Ramos (cell line): ENCODE results near the gene SUN5.
"Not testable (repeated sequence)": the region's sequence is repeated elsewhere in the genome, so short reads cannot be mapped to it uniquely, and the experiment has no call there.

Experiments
- in situ Hi-C: fragments of 300-500 bp; cut with MboI; formaldehyde crosslinking; loops from one replicate; pipeline ENCODE4 v1.14.3; 2022; ENCODE audit warnings: low sequenced_read_pairs; ENCODE audit not compliant: unreplicated experiment

Gene SUN5

DNA sequence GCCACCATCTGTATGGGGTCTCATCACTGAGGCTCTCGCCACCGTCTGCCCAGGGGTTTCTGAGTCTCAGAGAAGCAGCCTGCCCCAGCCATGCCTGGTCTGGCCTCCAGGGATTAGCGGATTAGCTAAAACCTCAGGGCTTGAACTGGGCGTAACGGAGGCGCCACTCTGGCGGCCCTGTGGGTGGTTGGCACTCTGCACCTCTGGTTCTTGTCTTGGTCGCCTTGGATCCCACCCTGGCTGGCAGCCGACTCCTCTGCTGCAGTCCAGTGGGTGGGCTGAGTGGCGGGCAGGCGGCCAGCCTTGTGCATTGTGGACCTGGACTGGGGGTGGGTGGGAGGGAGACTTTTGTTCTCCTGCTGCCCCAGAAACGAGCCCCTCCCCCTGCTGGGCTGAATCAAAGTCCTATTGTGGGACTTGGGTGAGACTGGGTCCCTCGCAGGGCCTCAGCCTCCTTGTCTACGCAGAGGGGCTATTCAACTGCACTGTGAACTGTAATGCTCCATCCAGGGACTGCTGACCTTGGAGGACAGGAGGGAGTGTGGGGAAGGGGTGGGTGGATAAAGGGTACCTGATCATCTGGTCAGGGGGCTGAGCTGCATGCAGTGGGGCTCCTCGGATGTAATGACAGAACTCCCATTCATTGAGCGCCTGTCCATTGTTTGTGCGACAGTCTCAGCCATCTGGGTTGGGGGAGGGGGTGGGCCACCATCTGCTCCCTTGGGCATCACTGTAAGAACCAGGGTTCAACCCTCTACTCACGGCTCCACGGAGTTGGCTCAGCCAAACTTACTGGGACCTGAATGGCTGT, 23.9 kb downstream of the SUN5 start:
- in situ Hi-C loops = no loop called here

DNA sequence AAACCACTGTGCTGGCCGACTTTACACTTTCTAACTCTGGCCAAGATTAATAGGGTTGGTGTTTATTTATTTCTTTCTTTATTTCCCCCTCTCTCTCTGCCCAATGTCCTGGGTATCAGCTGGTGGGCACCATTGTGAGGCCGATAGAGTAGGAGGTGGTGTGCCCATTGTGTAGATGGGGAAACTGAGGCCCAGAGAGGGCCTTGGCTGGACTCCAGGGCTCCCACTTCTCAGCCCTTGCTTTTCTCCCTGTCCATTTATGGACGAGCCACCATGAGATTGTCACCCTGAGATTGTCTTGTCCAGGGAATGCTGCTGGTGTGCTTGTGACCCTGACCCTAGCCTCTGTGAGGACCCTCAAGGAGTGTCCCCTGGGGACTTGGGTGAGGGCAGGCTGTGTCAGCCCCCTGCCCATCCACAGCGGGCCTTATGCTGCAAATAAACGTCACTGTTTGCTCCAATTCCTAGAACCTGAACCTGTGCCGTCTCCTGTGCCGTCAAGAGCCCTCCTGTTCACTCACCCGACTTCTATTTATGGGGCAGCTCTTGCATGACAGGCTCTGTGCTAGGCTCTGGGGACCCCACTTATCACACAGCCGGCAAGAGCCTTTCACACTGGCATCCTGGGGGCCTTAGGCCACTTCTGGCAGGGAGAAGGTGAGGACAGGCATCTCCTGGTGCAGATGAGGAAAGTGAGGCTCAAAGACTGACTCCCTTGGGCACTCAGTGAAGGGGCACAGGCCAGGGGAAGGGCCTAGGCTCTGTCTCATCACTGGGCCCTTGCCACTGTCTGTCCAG, 24.8 kb downstream of the SUN5 start:
- in situ Hi-C loops = no loop called here

DNA sequence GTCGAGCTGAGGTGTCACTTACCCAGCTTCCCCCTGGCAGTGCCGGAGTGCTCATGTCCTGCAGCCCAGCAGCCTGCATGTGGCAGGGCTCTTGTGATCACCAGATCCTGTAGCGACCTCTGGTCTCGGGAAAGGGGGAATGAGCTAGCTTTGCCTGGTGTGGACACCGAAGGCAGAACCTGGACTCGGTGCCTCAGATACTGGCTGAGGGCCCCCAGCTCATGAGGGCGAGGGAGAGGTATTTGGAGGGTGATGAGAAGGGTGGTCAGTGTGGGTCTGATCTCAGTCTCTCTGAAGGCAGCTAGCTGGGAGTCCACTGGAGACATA, 26.3 kb downstream of the SUN5 start:
- in situ Hi-C loops = no loop called here

DNA sequence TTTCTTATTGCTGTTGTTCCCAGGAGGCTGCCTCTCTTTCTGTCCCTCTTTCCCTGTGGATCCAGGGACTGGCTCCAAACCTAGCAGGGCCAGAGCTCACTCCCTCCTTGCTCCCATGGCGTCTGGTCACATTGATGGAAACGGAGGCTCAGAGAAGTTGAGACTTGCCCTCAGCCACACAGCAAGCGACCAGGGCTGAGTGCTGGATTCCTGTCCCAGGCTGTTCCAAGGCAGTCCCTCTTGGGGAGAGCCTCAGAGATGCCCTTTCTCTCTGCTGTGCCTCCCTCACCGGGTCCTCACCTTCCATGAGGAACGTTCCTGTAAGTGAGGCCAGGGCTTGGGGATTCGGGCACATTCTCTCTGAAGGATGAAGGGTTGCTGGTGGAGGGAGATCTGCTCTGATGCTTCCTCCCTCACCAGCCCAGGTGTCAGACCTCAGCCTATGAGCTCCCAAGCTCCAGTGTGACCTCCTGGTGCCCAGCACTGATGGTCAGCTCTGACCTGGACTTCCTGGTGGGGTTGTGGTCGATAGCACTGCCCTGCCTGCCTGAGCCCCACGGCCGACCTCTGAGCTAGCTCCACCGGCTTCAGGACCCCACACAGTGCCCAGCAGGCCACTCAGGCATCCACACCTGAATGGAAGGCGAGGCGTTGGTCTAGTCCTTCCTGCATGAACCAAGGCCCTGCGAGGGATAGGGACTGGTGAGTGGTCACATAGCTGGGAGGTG, 26.8 kb downstream of the SUN5 start:
- in situ Hi-C loops = no loop called here

DNA sequence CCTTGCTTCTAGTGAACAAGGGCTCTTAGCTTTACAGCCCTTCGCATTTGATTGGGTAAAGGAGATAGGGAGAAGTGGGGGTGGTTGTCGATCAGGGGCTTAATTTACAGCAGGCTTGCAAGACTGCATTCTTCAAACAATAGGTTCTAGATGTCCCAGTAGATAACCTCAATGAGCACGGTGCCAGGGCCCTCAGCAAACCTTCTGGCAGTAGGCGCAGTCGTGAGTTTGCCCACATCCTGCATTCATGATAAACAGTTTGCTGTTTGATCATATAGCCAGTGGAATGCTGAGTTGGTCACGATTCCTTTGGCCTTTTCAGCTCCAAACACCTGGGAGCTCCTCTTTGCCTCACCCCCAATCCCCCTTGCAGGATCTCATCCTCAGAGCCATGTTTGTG, 27.5 kb downstream of the SUN5 start:
- in situ Hi-C loops = no loop called here

DNA sequence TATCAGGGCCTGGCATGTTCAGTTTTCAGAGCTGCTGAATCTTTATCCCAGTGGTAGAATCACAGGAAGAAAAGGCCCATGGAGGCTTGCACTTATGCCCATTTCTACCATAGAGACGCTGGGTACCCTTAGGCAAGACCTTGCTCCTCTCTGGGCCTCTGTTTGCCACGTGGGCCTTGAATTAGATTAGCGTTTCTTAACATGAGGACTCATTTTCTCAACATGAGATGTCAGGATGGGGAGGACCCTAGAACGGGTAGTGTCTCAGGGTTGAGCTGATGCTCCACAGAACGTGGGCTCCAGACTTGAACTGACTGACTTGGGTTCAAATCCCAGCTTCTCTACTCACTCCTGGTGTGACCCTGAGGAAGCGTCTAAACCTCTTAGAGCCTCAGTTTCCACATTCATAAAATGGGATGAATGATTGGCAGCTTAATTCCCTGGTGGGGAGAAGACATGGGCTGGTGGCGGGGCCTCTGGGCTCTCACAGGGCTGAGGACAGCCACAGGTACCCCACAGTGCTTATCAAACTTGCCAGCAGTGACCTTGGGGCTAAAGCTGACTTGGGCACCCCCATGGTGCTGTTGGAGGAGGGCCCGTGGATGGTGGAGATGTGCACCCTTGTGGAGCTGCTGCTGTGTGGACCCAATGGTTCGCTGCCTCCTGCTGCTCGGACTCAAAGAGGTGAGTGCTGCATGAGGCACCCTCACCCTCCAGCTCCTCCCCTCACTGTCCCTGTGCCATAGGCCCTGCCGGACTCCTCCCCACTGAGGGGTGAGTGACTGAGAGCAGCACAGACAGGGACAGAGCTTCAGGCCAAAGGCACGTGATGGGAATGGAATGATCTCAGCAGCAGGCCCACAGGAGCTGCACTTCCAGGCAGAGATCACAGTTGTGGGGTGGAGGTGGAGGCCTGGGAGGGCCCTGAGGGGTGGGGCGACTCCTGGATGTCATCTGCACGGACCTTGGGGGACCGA, 28.2 kb downstream of the SUN5 start:
- in situ Hi-C loops = no loop called here

DNA sequence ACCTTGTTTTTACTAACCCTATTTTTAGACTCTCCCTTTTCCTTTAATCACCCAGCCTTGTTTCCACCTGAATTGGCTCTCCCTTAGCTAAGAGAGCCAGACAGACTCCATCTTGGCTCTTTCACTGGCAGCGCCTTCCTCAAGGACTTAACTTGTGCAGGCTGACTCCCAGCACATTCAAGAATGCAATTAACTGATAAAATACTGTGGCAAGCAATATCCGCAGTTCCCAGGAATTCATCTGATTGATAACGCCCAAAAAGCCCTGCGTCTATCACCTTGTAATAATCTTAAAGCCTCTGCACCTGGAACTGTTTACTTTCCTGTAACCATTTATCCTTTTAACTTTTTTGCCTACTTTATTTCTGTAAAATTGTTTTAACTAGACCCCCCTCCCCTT, 29.1 kb downstream of the SUN5 start:
- in situ Hi-C loops = not testable (repeated sequence)

DNA sequence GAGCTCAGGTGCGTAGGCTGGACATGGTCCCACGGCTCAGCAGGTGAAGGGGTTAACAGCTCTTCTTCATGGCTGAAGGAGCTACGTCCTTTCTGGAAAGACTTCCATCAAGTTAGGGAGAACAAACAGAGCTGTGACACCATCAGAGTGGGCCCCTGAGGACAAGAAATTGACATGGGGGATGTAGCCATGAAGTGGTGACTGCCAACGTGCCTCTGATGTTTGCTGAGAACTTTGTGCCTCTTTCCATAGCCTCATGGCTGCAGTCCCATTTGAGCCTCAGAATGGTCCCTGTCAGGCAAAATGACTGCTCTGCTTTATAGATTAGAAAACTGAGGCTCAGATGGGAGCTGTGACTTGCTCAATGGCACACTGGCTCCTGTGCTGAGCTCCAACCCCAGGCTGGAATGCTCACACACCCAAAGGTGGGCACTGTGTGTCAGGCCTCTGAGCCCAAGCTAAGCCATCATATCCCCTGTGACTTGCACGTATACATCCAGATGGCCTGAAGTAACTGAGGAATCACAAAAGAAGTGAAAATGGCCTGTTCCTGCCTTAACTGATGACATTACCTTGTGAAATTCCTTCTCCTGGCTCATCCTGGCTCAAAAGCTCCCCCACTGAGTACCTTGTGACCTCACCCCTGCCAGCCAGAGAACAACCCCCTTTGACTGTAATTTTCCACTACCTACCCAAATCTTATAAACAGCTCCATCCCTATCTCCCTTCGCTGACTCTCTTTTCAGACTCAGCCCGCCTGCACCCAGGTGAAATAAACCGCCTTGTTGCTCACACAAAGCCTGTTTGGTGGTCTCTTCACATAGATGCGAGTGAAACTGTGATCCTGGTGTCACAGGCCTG, 29.8 kb downstream of the SUN5 start:
- in situ Hi-C loops = not testable (repeated sequence)

DNA sequence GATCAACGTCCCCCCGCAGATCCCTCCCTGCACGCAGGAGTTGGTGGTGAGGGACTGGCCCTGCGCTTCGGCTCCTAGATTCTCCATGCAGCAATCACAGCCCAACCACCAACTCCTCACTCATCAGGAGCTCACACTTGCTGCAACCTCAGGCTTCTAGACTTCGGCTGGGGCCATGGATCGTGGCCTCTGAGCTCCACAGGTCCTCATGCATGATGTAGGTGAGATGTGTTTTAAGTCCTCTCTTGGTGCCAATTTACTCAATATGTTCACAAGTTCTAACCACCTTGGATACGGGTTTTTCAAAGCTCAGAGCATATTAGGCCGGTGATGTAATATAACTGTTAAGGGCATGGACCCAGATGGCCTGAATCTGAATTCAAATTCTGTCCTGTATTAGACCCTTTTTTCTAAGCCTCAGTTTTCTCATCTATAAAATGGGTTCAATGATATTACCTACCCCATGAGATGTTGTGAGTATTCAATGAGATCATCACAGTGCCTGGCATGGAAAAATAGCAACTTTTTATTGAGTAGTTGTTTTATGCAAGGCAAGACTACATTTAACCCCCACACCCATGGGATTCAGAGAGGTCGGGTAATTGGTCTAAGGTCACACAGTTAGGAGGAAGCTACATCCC, 31.0 kb downstream of the SUN5 start:
- in situ Hi-C loops = no loop called here

DNA sequence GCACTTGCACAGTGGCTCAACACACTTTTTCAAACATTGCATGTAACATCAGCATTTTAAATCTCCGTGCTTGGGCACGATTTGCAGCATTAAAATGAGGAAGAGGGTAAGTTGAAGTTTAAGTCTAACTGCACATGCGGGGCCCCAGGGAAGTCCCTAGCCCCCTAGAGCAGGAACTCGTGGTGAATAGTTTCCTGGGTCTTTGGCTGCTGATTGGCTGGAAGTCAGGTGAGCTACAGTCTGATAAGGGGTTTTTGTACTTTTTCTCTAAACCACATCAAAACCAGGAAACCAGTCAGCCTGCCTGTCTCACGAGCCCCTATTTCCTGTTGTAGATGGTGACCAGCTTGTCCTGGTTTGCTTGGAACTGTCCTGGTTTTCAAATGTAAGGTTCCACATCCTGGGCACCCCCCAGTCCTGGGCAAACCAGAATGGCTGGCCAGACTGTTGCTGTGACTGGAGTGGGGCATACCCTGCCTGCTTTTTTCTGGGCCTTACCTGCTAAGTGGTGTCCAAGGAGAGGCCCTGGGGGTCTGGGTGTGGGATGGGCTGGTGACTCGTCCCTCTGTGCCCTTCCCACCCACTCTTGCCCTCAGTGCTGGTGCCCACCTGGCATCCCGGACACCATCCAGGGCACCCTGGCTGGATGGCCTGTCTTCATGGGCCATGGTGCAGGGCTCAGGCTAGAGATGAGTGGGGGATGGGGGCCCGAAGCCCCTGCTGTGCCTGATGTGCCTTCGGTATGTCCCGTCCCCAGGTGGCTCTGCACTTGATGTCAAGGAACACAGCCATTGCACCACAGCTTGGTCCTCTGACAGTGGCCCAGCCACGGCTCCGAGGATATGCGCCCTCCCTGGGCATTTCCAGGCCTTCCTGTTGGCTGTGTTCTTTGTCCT, 31.8 kb downstream of the SUN5 start:
- in situ Hi-C loops = no loop called here

DNA sequence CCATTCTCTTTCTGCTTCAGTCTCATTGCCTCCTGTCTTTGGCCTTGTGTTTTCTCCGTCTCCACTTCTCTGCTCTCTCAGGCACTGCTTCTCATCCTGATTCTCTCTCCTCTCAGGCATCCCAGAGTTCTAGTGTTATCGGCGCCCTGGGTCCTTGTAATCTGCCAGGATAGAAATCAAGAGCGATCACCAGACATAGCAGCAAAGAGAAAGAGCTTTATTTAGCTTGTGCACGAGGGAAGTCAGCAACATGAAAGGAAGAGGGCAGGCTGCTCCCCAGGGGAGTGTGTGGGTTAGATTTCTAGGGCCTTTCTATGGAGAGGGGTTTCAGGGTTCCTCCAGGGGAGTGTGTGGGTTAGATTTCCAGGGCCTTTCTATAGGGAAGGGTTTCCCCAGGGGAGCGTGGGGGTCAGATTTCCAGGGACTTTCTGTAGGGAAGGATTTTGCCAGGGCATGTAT, 32.5 kb downstream of the SUN5 start:
- in situ Hi-C loops = no loop called here

DNA sequence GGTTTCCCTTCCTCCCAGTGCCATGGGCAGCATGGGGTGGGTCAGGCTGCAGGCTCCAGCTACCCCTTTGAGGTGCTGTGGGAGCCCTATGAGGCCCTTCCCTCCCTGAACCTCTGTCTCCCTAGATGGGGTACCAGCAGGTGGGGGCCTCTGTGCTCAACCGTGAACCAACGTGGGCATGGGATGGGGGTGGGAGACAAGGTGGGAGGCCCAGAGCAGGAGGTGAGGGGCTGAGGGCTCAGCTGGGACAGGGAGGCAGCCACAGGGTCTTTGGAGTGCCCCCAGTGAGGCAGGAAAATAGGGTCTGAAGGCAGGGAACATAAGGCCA, 33.3 kb downstream of the SUN5 start:
- in situ Hi-C loops = no loop called here

DNA sequence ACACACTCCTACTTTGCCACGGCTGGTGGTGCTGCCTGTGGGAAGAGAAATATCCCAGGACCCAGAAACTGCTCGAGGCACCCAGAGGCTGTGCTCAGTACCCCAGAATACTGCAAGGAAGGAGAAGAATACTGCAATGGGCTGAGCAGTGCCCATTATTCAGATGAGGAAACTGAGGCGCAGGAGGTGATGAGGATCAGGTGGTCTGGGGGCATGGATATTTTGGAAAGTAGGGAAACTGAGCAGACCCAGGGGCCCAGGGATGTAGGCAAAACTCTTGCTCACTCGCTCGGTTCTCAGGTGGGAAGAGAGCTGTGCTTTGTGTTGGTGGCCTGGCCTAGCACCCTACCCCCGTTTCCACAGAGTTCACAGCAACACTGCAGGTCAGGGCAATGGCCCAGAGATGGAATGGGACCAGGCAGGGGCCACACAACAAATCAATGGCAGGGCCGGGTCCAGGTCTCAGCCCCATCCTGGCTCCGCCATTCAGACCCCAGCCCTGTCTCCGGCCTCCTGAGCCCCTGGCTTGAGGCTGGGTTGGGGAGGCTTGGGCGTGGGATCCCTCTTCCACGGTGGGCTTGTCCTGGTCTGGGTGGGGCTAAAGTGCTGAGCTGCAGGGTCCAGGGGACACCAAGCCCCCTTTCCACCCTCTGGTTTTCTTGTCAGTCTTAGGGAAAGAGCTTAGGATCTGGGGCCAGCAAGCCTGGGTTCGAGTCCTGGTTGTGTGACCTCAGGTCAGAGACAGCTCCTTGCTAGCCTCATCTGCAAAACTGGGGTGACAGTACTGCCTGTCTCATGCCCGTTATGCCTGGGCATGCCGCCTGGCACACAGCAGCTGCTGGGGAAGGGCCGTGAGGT, 33.9 kb downstream of the SUN5 start:
- in situ Hi-C loops = no loop called here

DNA sequence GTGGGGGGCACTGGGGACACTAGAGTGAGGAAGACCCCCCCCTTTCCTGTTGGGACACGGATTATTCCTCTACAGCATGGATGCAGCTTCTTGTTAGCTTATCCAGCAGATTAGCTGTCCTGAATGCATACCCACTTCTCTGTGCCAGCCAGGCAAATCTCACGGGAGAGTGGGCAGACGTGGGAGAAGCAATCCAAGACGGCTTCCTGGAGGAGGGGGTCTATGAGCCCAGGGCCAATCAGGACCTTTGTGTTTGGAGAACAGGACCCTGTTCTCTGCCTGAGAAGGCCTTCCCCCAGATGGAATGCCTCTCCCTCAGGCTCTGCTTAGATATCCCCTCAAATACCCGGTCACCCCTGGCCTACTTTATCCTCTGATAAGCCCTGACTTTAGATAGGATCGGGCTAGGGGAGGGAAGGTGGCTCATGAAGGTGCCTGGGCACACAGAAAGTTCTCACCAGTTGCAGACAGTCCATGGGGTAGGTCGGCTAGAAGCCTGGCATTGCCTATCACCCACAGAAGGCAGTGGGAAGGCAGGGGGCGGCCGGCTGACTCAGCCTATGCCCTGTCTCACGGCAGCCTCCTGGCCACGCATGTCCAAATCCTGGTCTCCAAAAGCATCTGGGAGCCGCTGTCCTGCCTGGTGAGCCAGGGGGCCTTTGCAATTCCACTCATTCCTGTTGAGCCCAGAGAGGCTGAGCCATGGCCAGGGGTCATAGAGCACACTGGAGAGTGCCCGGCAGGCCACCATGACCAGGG, 34.7 kb downstream of the SUN5 start:
- in situ Hi-C loops = no loop called here

DNA sequence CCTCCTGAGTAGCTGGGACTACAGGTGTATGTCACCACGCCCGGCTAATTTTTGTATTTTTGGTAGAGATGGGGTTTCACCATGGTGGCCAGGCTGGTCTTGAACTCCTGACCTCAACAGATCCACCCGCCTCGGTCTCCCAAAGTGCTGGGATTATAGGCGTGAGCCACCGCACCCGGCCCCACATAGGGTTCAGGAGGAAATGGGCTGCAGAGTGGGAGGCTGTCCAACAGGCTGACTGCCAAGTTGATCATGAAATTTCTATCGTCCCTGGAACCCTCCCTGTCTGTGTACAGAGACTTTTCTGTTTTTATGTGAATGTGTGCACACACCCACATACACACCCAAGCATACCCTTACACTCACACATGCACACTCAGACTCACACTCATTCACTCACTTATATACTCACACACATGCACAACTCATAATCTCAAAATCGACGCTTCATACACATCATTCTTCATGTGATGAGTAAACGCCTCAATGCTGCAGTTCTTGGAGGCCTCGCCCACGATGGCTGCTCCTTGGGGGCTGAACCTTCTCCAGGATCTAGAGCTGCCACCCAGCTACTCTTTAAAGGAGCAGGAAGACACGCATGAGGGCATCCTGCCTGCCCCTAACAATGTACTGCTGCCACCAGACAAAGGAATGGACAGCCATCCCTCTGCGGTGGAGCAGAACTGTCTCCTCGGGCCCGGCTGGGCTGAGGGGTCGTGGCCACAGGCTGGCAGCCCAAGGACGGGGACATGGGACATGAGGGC, 35.6 kb downstream of the SUN5 start:
- in situ Hi-C loops = no loop called here
